K562 (cell line): ENCODE results near the gene EXT2. TPM values are rescaled to one million over a fixed set of nuclear protein-coding genes. Genes with fewer than 3 reads are reported as not detected.

Experiments used
- ATAC-seq: fragments of 200-7000 bp; cut with Tn5 transposase; 3 replicates; pipeline ENCODE4 v1.9.1; 2020; ENCODE audit warnings: moderate library complexity
- BruUV-seq: library from RNA; stranded (reverse); fragments of 400-500 nt; replicated peaks from 2 replicates; lab custom pipeline; 2021; lab: Mats Ljungman, UMichigan
- CTCF ChIA-PET: fragments of 300-600 bp; formaldehyde crosslinking; extraction: SDS; loops from one replicate; lab custom pipeline; 2021; ENCODE audit warnings: low intra/inter-chr PET ratio; lab: Yijun Ruan, JAX
- POLR2A ChIA-PET: fragments of 300-600, 350-650 bp; sonication (Branson Sonifier 250); formaldehyde crosslinking; extraction: SDS; loops from one replicate; lab custom pipeline; 2021; ENCODE audit warnings: antibody characterized with exemption, inconsistent platforms; lab: Yijun Ruan, JAX
- DNase-seq, 4 experiments: peaks; one replicate each; pipeline versions ENCODE4 v3.0.0 to v3.0.0-alpha.2; 2011 to 2018; ENCODE audit warnings: low spot score in 3 of 4, mixed read lengths in 3 of 4; ENCODE audit errors: extremely low read depth in 1 of 4
- FAIRE-seq: peaks from 2 replicates; lab custom pipeline; 2011; peaks lifted over from hg19 to GRCh38; lab: Jason Lieb, UNC
- H2AFZ ChIP-seq: 2 replicates; pipeline ENCODE4 v1.6.0; 2011; ENCODE audit warnings: low read depth, low read length, control low read depth, inconsistent platforms
- H3K27ac ChIP-seq: fragments of 200-600 bp; 3 replicates; pipeline ENCODE4 v1.8.0; 2011; ENCODE audit warnings: low read depth, mild to moderate bottlenecking, control low read depth, inconsistent platforms, low read length, moderate library complexity, mixed read lengths; ENCODE audit errors: extremely low read depth
- H3K27me3 ChIP-seq, 2 experiments: fragments of 300-600 bp in 1 of 2; 2 replicates in 1 of 2; 3 replicates in 1 of 2; pipeline versions ENCODE4 v1.6.0 to v1.8.0; 2011; ENCODE audit warnings: inconsistent platforms in 2 of 2, low read length in 2 of 2, mild to moderate bottlenecking in 1 of 2, mixed read lengths in 1 of 2, moderate library complexity in 1 of 2; ENCODE audit not compliant: control insufficient read depth in 2 of 2, insufficient read depth in 2 of 2
- H3K36me3 ChIP-seq: fragments of 300-600 bp; 3 replicates; pipeline ENCODE4 v1.8.0; 2011; ENCODE audit warnings: mild to moderate bottlenecking, low read length, inconsistent platforms; ENCODE audit not compliant: control insufficient read depth, insufficient read depth
- H3K4me1 ChIP-seq, 2 experiments: fragments of 200-600 bp in 1 of 2; replicated peaks in 1 of 2; 2 replicates in 1 of 2; 3 replicates in 1 of 2; pipeline versions ENCODE4 v1.5.1 to v1.8.0; 2011; ENCODE audit warnings: inconsistent platforms in 2 of 2, low read length in 2 of 2, mild to moderate bottlenecking in 1 of 2, mixed read lengths in 1 of 2, moderate library complexity in 1 of 2; ENCODE audit not compliant: control insufficient read depth in 2 of 2, insufficient read depth in 2 of 2
- H3K4me2 ChIP-seq: 2 replicates; pipeline ENCODE4 v1.6.1; 2011; ENCODE audit warnings: low read length, control low read depth, inconsistent platforms, mixed read lengths; ENCODE audit not compliant: insufficient read depth
- H3K4me3 ChIP-seq: fragments of 200-600 bp; sonication (generic), shearing (Covaris generic); 2 replicates; pipeline ENCODE4 v1.5.1; 2016; ENCODE audit warnings: control low read depth, inconsistent platforms
- H3K79me2 ChIP-seq: fragments of 200-600 bp; 3 replicates; pipeline ENCODE4 v1.8.0; 2011; ENCODE audit warnings: low read length, inconsistent platforms; ENCODE audit not compliant: control insufficient read depth, insufficient read depth
- H3K9ac ChIP-seq, 2 experiments: 2 replicates each; pipeline versions ENCODE4 v1.6.0 to v1.6.1; 2011; ENCODE audit warnings: low read depth in 2 of 2, low read length in 2 of 2, control low read depth in 1 of 2, inconsistent platforms in 1 of 2, mild to moderate bottlenecking in 1 of 2, mixed read lengths in 1 of 2; ENCODE audit not compliant: insufficient read depth in 1 of 2
- H3K9me1 ChIP-seq: one replicate; pipeline ENCODE4 v1.6.0; 2011; ENCODE audit warnings: inconsistent platforms, mild to moderate bottlenecking, low read length, moderate library complexity; ENCODE audit not compliant: control insufficient read depth, insufficient read depth
- H3K9me3 ChIP-seq: replicated peaks from 2 replicates; pipeline ENCODE4 v1.5.1; 2011; ENCODE audit warnings: low read depth, low read length, inconsistent platforms; ENCODE audit not compliant: control insufficient read depth, insufficient read depth
- H4K20me1 ChIP-seq: replicated peaks from 2 replicates; pipeline ENCODE4 v1.6.1; 2011; ENCODE audit warnings: low read length, inconsistent platforms, mixed read lengths; ENCODE audit not compliant: control insufficient read depth, insufficient read depth
- JUNB ChIP-seq: fragments of 450-650 bp; formaldehyde crosslinking; conservative IDR thresholded peaks from 2 replicates; pipeline ENCODE4 v1.4.0; 2020; ENCODE audit warnings: mild to moderate bottlenecking
- KDM1A ChIP-seq, 2 experiments: fragments of 450-650 bp; IDR thresholded peaks; 2 replicates each; pipeline ENCODE4 v1.6.1; 2016; ENCODE audit warnings: mild to moderate bottlenecking in 2 of 2
- NR2C2 ChIP-seq, 2 experiments: fragments of 200-800 bp in 1 of 2; sonication (Bioruptor generic) in 1 of 2; sonication (generic) in 1 of 2; formaldehyde crosslinking in 1 of 2; IDR thresholded peaks; 2 replicates each; pipeline versions ENCODE4 v1.6.1 to v1.8.0; 2016 to 2022; ENCODE audit warnings: mild to moderate bottlenecking in 1 of 2, missing compliant biosample characterization in 1 of 2, missing genetic modification characterization in 1 of 2, missing genetic modification reagents in 1 of 2
- PHB2 ChIP-seq: fragments of 450-650 bp; IDR thresholded peaks from 2 replicates; pipeline ENCODE4 v1.6.1; 2017; ENCODE audit warnings: low read depth
- PML ChIP-seq: IDR thresholded peaks from 2 replicates; pipeline ENCODE4 v1.6.1; 2012; ENCODE audit warnings: low read length, inconsistent platforms
- STAT6 ChIP-seq: sonication (generic); formaldehyde crosslinking; IDR thresholded peaks from 2 replicates; pipeline ENCODE4 v1.8.1; 2023; ENCODE audit warnings: mild to moderate bottlenecking, missing genetic modification reagents
- ZBTB9 ChIP-seq: fragments of 450-650 bp; formaldehyde crosslinking; IDR thresholded peaks from 2 replicates; pipeline ENCODE4 v1.4.0; 2020; ENCODE audit warnings: mild to moderate bottlenecking, moderate library complexity
- ZNF133 ChIP-seq: fragments of 250-450 bp; sonication (Bioruptor Pico); IDR thresholded peaks from 2 replicates; pipeline ENCODE4 v1.4.0; 2020; ENCODE audit warnings: mild to moderate bottlenecking
- ZNF134 ChIP-seq: fragments of 250-450 bp; sonication (Bioruptor Pico); conservative IDR thresholded peaks from 2 replicates; pipeline ENCODE4 v1.4.0; 2020
- ZNF347 ChIP-seq: fragments of 450-650 bp; formaldehyde crosslinking; IDR thresholded peaks from 2 replicates; pipeline ENCODE4 v1.4.0; 2020; ENCODE audit warnings: low read depth, mild to moderate bottlenecking, moderate library complexity
- WGBS: fragments of 100-300 bp; shearing (Covaris generic); methylation state at CpG from one replicate; pipeline ENCODE4 v1.1.6; 2016; ENCODE audit warnings: low coverage, mixed read lengths; ENCODE audit not compliant: insufficient coverage; ENCODE audit errors: missing lambda C conversion rate; 5-methylcytosine and 5-hydroxymethylcytosine counted together
- in situ Hi-C: fragments of 300-500 bp; cut with MboI; formaldehyde crosslinking; loops from 4 replicates; pipeline ENCODE4 v1.15.0; 2018; ENCODE audit warnings: inconsistent platforms, mixed read lengths
- intact Hi-C: fragments of 100-400 bp; cut with micrococcal nuclease; formaldehyde crosslinking; loops from 2 replicates; pipeline ENCODE4 v1.14.2; 2022
- polyA plus RNA-seq, 8 experiments: library from polyadenylated mRNA; depleted of rRNA in 4 of 8; stranded (reverse) in 5 of 8; unstranded in 3 of 8; fragments of >200 nt; fragmentation: Nextera tagmentation in 2 of 8; fragmentation: Illumina TruSeq in 1 of 8; extraction: Ambion mirVana in 2 of 8; extraction: Trizol in 1 of 8; gene quantifications; 2 replicates each; pipeline versions ENCODE4 v1.2.1 to v1.2.3, GENCODE V29; 2011 to 2014; ENCODE audit warnings: inconsistent platforms in 1 of 8, missing spikeins in 1 of 8
- total RNA-seq, 7 experiments: library from RNA; depleted of rRNA in 6 of 7; stranded (reverse); fragments of >200 nt in 6 of 7; fragmentation: Illumina TruSeq in 2 of 7; extraction: Trizol in 2 of 7; gene quantifications; 2 replicates each; pipeline versions ENCODE4 v1.2.1 to v1.2.3, GENCODE V29; 2011 to 2021; ENCODE audit warnings: low replicate concordance in 1 of 7
- TF ChIP-seq, protein P1 (sequence below): sonication (generic); formaldehyde crosslinking; IDR thresholded peaks from 2 replicates; pipeline ENCODE4 v1.8.1; 2023; ENCODE audit warnings: mild to moderate bottlenecking, missing genetic modification reagents
- TF ChIP-seq, protein P2 (sequence below): fragments of 250-450 bp; sonication (Bioruptor Pico); IDR thresholded peaks from 2 replicates; pipeline ENCODE4 v1.4.0; 2020

Gene EXT2
- total and polyA plus RNA-seq, 9 of the 15 experiments (the other 6 are each of a cell fraction or from before 2014, with no cell fraction given): 7.5 to 52.1 (median 38.1) TPM

DNA sequence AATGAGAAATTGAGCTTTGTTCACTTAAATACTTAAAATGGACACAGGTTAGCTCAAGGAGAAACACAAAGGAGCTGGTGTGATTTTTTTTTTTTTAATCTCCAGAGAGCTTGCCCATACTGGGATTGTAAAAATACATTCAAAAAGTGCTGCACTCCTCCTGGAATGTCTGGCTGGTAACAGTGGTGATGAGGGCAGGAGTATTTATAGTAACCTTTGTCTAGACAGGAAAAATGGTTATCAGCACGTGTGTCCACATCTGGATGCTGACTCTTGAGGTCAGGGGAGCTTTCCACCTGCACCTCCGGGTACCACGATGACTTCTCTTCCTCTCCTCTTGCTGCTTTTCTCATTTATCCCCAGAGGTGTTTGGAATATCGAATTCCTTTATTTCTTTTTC lies 30.1 kb downstream of the EXT2 start:
- no peak for DNase-seq
- no TSS peak for BruUV-seq
- no peak for FAIRE-seq
- Histone ChIP-seq H3K4me2 (no peak overlapping the region), H3K9me1 (no peaks in the 10 kb centered on the region), H3K27me3 (no peaks in the 10 kb centered on the region), H3K9me3 (no peaks in the 10 kb centered on the region), H3K4me1 (no peaks in the 10 kb centered on the region), H3K36me3 (peaks cover 54% of the 10 kb centered on the region), H3K27ac (no peak overlapping the region), H4K20me1 (no peaks in the 10 kb centered on the region), H3K79me2 (no peaks in the 10 kb centered on the region), H2AFZ (no peak overlapping the region), H3K9ac (no peak overlapping the region), H3K4me3 (no peak overlapping the region)
- ATAC-seq: no peak
- ChIA-PET CTCF (no interaction called here), POLR2A (interaction anchor here (0.6 to 1.0 kb wide), 2 partner anchors 30 to 63 kb away, joined by 4 read pairs; partner anchors contain the start of gene EXT2)
- WGBS: 59% methylated on average over 4 of the region's 4 CpGs
- in situ Hi-C loops (no loop called here), intact Hi-C loops (no loop called here)
- TF ChIP-seq PML (no peak), ZBTB9 (CRISPR knock-in tag) (no peak), ZNF347 (CRISPR knock-in tag) (no peak), JUNB (CRISPR knock-in tag) (no peak), NR2C2 (CRISPR knock-in tag; IDR thresholded peaks at IDR 0.05) (no peak), NR2C2 (tag; IDR thresholded peaks at IDR 0.05) (no peak), ZNF134 (CRISPR knock-in tag) (no peak), KDM1A (IDR thresholded peaks at IDR 0.05) (no peak), STAT6 (no peak), PHB2 (no peak), ZNF133 (CRISPR knock-in tag) (no peak)
- TF ChIP-seq, protein P1, sequence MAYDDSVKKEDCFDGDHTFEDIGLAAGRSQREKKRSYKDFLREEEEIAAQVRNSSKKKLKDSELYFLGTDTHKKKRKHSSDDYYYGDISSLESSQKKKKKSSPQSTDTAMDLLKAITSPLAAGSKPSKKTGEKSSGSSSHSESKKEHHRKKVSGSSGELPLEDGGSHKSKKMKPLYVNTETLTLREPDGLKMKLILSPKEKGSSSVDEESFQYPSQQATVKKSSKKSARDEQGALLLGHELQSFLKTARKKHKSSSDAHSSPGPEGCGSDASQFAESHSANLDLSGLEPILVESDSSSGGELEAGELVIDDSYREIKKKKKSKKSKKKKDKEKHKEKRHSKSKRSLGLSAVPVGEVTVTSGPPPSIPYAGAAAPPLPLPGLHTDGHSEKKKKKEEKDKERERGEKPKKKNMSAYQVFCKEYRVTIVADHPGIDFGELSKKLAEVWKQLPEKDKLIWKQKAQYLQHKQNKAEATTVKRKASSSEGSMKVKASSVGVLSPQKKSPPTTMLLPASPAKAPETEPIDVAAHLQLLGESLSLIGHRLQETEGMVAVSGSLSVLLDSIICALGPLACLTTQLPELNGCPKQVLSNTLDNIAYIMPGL: no peak
- TF ChIP-seq, protein P2, sequence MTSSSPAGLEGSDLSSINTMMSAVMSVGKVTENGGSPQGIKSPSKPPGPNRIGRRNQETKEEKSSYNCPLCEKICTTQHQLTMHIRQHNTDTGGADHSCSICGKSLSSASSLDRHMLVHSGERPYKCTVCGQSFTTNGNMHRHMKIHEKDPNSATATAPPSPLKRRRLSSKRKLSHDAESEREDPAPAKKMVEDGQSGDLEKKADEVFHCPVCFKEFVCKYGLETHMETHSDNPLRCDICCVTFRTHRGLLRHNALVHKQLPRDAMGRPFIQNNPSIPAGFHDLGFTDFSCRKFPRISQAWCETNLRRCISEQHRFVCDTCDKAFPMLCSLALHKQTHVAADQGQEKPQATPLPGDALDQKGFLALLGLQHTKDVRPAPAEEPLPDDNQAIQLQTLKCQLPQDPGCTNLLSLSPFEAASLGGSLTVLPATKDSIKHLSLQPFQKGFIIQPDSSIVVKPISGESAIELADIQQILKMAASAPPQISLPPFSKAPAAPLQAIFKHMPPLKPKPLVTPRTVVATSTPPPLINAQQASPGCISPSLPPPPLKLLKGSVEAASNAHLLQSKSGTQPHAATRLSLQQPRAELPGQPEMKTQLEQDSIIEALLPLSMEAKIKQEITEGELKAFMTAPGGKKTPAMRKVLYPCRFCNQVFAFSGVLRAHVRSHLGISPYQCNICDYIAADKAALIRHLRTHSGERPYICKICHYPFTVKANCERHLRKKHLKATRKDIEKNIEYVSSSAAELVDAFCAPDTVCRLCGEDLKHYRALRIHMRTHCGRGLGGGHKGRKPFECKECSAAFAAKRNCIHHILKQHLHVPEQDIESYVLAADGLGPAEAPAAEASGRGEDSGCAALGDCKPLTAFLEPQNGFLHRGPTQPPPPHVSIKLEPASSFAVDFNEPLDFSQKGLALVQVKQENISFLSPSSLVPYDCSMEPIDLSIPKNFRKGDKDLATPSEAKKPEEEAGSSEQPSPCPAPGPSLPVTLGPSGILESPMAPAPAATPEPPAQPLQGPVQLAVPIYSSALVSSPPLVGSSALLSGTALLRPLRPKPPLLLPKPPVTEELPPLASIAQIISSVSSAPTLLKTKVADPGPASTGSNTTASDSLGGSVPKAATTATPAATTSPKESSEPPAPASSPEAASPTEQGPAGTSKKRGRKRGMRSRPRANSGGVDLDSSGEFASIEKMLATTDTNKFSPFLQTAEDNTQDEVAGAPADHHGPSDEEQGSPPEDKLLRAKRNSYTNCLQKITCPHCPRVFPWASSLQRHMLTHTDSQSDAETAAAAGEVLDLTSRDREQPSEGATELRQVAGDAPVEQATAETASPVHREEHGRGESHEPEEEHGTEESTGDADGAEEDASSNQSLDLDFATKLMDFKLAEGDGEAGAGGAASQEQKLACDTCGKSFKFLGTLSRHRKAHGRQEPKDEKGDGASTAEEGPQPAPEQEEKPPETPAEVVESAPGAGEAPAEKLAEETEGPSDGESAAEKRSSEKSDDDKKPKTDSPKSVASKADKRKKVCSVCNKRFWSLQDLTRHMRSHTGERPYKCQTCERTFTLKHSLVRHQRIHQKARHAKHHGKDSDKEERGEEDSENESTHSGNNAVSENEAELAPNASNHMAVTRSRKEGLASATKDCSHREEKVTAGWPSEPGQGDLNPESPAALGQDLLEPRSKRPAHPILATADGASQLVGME (CRISPR knock-in tag): no peak
